Superior temporal gyrus (tissue), 1 donor: ENCODE results near the gene MYRFL.
A peak's percentile ranks its signal among the peaks of the same experiment; 100 is the strongest.

Experiments
- DNase-seq: peaks from one replicate; pipeline ENCODE4 v3.0.0-alpha.2; 2016; ENCODE audit errors: extremely low spot score

The MYRFL gene

DNA sequence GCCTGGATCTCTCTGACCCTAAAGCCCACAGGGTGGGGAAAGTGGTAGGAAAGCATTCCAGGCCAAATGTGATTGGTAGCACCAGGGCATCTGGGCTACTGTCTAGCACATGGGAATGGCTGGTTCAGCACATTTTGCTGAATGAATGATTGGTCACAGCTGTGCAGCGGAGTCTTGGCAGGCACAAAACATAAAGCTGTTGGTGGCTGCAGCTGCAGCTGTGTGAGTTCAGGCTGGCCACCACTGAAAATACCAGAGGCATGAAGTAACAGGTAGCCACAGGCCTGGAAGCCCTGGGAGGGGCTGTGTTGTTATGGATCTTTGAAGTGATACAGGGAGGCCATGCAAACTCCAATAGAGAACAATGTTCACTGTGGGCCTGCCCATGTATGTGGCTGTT is 72.7 kb downstream of the MYRFL start:
- peak; percentile 76 for DNase-seq

- DNase-seq = no peak
Measured at GRCh38 chr12:69898236-69898635, 73.2 kb downstream of the MYRFL start.

GRCh38 chr12:69900720-69901131 is 75.7 kb downstream of the MYRFL start:
- DNase-seq = peak; percentile 95

DNA sequence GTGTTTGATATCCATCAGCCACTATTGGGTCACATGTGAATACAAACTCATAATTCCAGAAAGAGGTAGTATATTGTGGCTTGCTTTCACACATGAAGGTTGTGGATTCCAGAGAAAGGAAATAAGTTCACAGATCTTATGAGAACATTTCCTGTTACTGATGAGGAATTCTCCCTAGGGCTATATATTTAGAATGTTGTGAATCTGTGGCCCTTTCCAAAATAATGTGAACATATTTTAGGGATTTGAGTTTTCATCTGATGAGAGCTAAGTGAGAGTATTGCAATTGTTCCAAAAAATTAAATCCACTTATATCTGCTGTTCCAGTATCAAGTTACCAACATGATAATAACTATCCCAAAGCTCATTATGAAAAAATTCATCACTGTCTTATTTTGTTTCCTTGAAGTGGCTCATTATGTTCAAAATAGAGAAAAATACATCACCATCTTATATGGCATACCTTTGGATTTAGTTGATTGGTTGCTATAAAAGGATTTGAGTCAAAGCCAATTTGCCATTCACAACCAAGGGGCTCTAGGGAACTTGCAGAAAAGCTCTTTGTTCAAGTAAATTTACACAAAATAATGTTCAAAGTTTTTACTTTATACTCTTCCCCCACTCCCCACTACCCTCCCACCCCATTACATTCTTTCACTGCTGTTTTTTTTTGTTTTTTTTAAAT is 76.3 kb downstream of the MYRFL start:
- DNase-seq = no peak

- no peak for DNase-seq
Measured at GRCh38 chr12:69903548-69903947, 78.5 kb downstream of the MYRFL start.

DNA sequence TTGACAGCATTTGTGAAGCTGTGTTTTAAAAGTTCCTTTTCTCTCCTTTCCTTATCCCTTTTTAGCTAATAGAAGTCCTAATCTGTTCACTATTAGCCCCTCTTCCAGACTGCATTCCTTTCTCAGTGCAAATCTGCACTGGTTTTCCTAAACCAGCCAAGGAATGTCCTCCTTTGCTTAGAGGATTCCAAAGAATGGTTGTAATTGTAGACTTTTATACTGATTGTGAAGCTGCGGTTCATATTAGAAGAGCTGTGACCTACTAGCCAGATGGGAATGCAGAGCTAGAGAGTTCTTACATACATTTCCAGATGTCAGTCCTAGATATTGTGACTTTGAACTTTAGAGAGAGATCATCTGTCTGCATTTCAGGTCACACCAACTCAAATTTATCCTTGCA is 79.8 kb downstream of the MYRFL start:
- no peak for DNase-seq

DNA sequence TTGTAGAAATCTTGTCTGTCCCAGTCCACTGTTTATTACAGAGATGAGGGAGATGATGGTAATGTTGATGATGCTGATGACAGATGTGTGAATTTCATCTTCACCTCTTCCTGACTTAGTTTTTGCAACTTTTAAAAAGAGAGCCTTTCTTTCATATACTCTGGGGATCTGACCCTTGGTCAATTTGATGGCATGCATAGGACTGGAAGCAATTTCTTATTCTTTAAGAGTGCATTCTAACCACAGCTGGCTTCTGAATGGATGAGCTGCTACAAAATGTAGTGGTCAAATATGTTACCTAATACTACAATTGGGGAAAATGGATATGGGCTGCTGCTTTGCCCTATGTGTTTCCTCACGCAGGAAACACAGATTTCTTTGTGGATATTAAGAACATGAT is 80.8 kb downstream of the MYRFL start:
- no peak for DNase-seq

DNA sequence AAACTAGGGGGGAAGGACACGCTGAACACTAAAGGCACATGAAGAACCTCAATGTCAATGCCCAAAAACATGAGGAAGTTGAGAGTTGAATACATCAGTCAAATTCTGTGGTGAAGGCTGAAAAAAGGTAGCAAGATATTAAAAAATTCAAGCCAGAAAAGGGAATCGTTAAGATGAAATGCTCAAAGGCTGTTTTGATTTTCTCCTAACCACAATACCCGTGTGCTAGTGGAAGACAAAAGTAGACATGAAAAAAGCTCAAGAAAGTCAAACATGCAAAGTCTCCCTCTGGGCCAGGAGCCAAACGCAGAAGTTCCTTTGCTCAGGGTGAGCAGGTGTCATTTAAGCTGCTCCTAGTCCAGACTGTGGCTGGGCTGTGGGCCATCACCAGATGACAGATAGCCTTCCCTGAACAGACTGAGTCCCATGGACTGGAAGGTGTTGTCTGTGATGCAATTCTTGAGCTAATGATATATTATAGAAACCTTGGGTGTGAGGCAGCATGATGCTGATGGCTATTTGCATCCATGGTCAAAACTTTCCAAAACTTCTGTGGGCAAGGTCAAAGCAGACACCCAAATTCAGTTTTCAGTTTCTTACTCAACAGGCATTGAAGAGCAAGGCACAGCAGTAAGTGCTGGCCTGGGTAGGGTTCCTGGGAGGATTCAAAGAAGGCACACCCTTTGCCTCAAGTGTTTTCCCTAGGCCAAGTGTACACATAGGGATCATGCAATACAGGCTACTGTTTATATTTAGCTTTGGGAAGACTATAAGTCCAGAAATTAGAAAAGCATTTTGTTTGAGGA is 81.6 kb downstream of the MYRFL start:
- no peak for DNase-seq

GRCh38 chr12:69908203-69908602 is 83.2 kb downstream of the MYRFL start:
- DNase-seq = no peak

GRCh38 chr12:69910694-69911093 is 85.7 kb downstream of the MYRFL start:
- no peak for DNase-seq

DNA sequence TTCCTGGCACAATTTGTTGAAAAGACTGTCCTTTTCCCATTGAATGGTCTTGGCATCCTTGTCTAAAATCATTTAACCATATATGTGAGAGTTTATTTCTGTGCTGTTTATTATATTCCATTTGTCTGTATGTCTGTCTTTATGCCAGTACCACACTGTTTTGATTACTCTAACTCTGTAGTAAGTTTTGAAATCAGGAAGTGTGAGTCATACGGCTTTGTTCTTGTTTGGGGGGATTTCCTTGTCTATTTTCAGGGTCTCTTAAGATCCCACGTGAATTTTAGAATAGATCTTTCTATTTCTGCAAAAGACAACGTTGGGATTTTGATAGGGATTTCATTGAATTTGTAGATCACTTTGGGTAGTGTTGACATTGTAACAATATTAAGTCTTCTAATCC is 88.5 kb downstream of the MYRFL start:
- DNase-seq = no peak

- no peak for DNase-seq
Measured at GRCh38 chr12:69915964-69916363, 90.9 kb downstream of the MYRFL start.

- DNase-seq = no peak
Measured at GRCh38 chr12:69916544-69917235, 91.7 kb downstream of the MYRFL start.

DNA sequence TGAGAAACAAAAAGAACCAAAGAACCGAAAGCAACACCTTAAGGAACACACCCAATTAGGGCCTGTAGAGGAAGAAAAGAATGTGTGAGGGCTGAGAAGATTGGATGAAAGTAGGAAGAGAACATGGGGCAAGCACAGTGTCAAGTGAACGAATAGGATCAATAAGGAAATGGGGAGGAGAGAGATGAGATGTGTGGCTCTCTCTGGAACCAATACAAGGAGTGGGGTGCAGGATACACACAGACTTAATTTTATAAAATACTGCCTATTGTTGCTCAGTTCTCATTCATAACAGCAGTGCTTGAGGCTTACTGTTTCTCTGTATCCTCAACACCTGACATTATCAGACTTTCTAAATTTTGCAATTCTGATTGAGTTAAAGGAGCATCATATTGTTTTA is 93.3 kb downstream of the MYRFL start:
- DNase-seq = no peak

GRCh38 chr12:69919495-69919894 is 94.5 kb downstream of the MYRFL start:
- DNase-seq = no peak

DNA sequence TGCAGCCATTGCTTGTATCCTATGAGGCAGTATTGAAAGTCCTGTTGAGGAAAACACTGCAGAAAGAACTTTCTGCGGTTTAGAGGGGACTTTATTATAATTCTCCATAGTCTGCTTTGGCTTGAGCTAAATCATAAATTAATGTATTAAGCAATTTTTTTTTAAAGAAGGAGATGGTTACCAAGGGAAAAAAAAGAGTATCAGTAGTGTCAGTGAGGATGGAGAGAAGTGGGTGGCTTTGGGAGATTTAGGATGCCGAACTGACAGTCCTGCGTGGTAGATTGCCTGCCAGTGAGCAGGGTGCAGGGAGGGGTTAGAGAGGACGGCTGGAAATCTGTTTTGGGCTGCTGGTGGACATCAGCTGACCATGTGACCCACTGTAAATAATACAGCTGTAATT is 96.8 kb downstream of the MYRFL start:
- no peak for DNase-seq

DNA sequence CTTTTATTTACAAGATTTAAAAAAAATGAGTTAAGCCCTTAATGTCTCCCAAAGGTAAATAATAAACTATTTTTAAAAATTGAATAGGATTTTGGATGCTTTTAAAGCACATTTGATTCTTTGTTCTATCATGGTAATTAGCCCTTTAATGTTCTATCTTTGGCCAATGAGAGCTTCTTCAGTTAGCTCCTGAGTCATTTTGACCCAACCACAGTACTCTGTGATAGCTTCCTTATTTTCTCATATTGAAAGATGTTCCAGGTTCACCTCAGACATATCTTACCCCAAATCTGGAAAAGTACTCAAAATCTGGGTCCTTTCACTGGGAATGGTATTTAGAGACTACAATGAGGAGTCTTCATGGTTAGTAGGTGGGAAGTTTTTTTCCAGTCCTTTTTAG is 98.0 kb downstream of the MYRFL start:
- DNase-seq = no peak

GRCh38 chr12:69925291-69925690 is 100.3 kb downstream of the MYRFL start:
- no peak for DNase-seq

- DNase-seq = no peak
Measured at GRCh38 chr12:69927164-69927563, 102.1 kb downstream of the MYRFL start.

GRCh38 chr12:69929125-69929524 is 104.1 kb downstream of the MYRFL start:
- DNase-seq = no peak

- no peak for DNase-seq
Measured at GRCh38 chr12:69929531-69929930, 104.5 kb downstream of the MYRFL start.

GRCh38 chr12:69931569-69931968 is 106.5 kb downstream of the MYRFL start:
- DNase-seq = no peak

- no peak for DNase-seq
Measured at GRCh38 chr12:69932154-69932553, 107.1 kb downstream of the MYRFL start.
